HEK293T (cell line): ENCODE measurements around the gene STK38.

Experiments
- CTCF ChIA-PET: fragments of 350-600 bp; formaldehyde crosslinking; extraction: SDS; loops from one replicate; lab custom pipeline; 2021; ENCODE audit warnings: antibody characterized with exemption, inconsistent platforms; lab: Yijun Ruan, JAX
- POLR2A ChIA-PET: fragments of 350-600 bp; formaldehyde crosslinking; extraction: SDS; loops from one replicate; lab custom pipeline; 2020; ENCODE audit warnings: antibody characterized with exemption, inconsistent platforms; lab: Yijun Ruan, JAX
- DNase-seq: peaks from one replicate; pipeline ENCODE4 v3.0.0; 2012; ENCODE audit warnings: mixed read lengths; ENCODE audit errors: extremely low spot score
- ARNT ChIP-seq: fragments of 450-650 bp; IDR thresholded peaks from 2 replicates; pipeline ENCODE4 v1.6.1; 2017; ENCODE audit warnings: mild to moderate bottlenecking
- BHLHE40 ChIP-seq: fragments of 450-650 bp; IDR thresholded peaks from 2 replicates; pipeline ENCODE4 v1.6.1; 2016; ENCODE audit warnings: mild to moderate bottlenecking, moderate library complexity, borderline replicate concordance
- CTBP1 ChIP-seq: fragments of 450-650 bp; IDR thresholded peaks from 2 replicates; pipeline ENCODE4 v1.6.1; 2016; ENCODE audit warnings: borderline replicate concordance
- ELF4 ChIP-seq: fragments of 450-650 bp; IDR thresholded peaks from 2 replicates; pipeline ENCODE4 v1.6.1; 2017; ENCODE audit warnings: antibody characterized with exemption
- FOXA1 ChIP-seq: fragments of 450-650 bp; IDR thresholded peaks from 2 replicates; pipeline ENCODE4 v1.6.1; 2016; ENCODE audit warnings: mild to moderate bottlenecking
- FOXK2 ChIP-seq: fragments of 450-650 bp; IDR thresholded peaks from 2 replicates; pipeline ENCODE4 v1.6.1; 2016; ENCODE audit warnings: mild to moderate bottlenecking
- FOXM1 ChIP-seq: fragments of 450-650 bp; IDR thresholded peaks from 2 replicates; pipeline ENCODE4 v1.6.1; 2017; ENCODE audit warnings: mild to moderate bottlenecking, borderline replicate concordance
- HDGF ChIP-seq: fragments of 450-650 bp; IDR thresholded peaks from 2 replicates; pipeline ENCODE4 v1.6.1; 2017; ENCODE audit warnings: antibody characterized with exemption, borderline replicate concordance
- L3MBTL2 ChIP-seq: fragments of 450-650 bp; conservative IDR thresholded peaks from 2 replicates; pipeline ENCODE4 v1.6.1; 2016; ENCODE audit warnings: mild to moderate bottlenecking
- LEF1 ChIP-seq: fragments of 450-650 bp; IDR thresholded peaks from 2 replicates; pipeline ENCODE4 v1.6.1; 2017; ENCODE audit warnings: mild to moderate bottlenecking, borderline replicate concordance
- NFRKB ChIP-seq: fragments of 450-650 bp; IDR thresholded peaks from 2 replicates; pipeline ENCODE4 v1.6.1; 2016; ENCODE audit warnings: mild to moderate bottlenecking, moderate library complexity
- SP1 ChIP-seq: fragments of 450-650 bp; IDR thresholded peaks from 2 replicates; pipeline ENCODE4 v1.6.1; 2017
- SUZ12 ChIP-seq: fragments of 450-650 bp; IDR thresholded peaks from 2 replicates; pipeline ENCODE4 v1.6.1; 2016; ENCODE audit warnings: mild to moderate bottlenecking
- TARDBP ChIP-seq: fragments of 450-650 bp; IDR thresholded peaks from 2 replicates; pipeline ENCODE4 v1.6.1; 2016
- ZNF384 ChIP-seq: fragments of 450-650 bp; IDR thresholded peaks from 2 replicates; pipeline ENCODE4 v1.6.1; 2016
- TF ChIP-seq, protein P1 (sequence below): fragments of 450-650 bp; IDR thresholded peaks from 2 replicates; pipeline ENCODE4 v1.6.1; 2016

The STK38 gene

GRCh38 chr6:36570264-36570663 is 23.0 kb upstream of the STK38 start:
- CTCF ChIA-PET = no interaction called here
- no peak for DNase-seq
- POLR2A ChIA-PET = no interaction called here
- TF ChIP-seq FOXM1 (no peak), TARDBP (no peak), ZNF384 (no peak), L3MBTL2 (no peak), SP1 (no peak), SUZ12 (no peak), ELF4 (no peak), ARNT (no peak)

- ChIA-PET CTCF (no interaction called here), POLR2A (interaction anchor here (1.5 kb wide), 1 partner anchor 27 kb away, joined by 4 read pairs; the partner anchor contains the start of gene SRSF3)
- no peak for TF ChIP-seq TARDBP
- TF ChIP-seq HDGF = no peak
- no peak for TF ChIP-seq FOXA1
- TF ChIP-seq BHLHE40 = no peak
- TF ChIP-seq L3MBTL2 = no peak
- no peak for TF ChIP-seq LEF1
- no peak for TF ChIP-seq ARNT
- TF ChIP-seq SUZ12 = no peak
- TF ChIP-seq FOXM1 = no peak
- TF ChIP-seq ELF4 = no peak
- no peak for DNase-seq
These were observed 19.2 kb upstream of the STK38 start for GRCh38 chr6:36566418-36566905.

DNA sequence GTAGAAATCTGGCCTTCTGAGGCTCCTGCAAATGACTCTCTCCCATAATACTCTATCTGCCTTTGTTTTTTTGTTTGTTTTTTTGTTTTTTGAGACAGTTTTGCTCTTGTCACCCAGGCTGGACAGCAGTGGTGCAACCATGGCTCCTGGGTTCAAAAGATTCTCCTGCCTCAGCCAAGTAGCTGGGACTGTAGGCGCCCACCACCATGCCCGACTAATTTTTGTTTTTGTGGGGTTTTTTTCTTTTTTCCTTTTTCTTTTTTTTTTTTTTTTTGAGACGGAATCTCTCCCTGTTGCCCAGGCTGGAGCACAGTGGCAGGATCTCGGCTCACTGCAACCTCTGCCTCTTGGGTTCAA is 16.6 kb upstream of the STK38 start:
- DNase-seq = no peak
- POLR2A ChIA-PET = no interaction called here
- CTCF ChIA-PET = interaction anchor here (0.6 to 0.7 kb wide), 3 partner anchors 14 to 1312 kb away, joined by 5 read pairs; no protein-coding TSS in a partner anchor
- TF ChIP-seq SP1 (no peak), FOXA1 (no peak), ARNT (no peak), L3MBTL2 (no peak)

- POLR2A ChIA-PET = no interaction called here
- no peak for DNase-seq
- CTCF ChIA-PET = interaction anchor here (0.6 to 0.7 kb wide), 3 partner anchors 14 to 1313 kb away, joined by 5 read pairs; no protein-coding TSS in a partner anchor
- no peak for TF ChIP-seq HDGF
- TF ChIP-seq FOXK2 = no peak
- TF ChIP-seq ELF4 = no peak
- TF ChIP-seq LEF1 = no peak
- no peak for TF ChIP-seq TARDBP
- TF ChIP-seq L3MBTL2 = no peak
- no peak for TF ChIP-seq NFRKB
- TF ChIP-seq, protein P1, sequence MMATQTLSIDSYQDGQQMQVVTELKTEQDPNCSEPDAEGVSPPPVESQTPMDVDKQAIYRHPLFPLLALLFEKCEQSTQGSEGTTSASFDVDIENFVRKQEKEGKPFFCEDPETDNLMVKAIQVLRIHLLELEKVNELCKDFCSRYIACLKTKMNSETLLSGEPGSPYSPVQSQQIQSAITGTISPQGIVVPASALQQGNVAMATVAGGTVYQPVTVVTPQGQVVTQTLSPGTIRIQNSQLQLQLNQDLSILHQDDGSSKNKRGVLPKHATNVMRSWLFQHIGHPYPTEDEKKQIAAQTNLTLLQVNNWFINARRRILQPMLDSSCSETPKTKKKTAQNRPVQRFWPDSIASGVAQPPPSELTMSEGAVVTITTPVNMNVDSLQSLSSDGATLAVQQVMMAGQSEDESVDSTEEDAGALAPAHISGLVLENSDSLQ = no peak
- TF ChIP-seq SP1 = no peak
- TF ChIP-seq ZNF384 = no peak
- TF ChIP-seq BHLHE40 = no peak
- no peak for TF ChIP-seq SUZ12
- TF ChIP-seq CTBP1 = no peak
- no peak for TF ChIP-seq ARNT
- no peak for TF ChIP-seq FOXA1
- no peak for TF ChIP-seq FOXM1
These were observed 16.1 kb upstream of the STK38 start for GRCh38 chr6:36563237-36563927.

- ChIA-PET CTCF (no interaction called here), POLR2A (no interaction called here)
- no peak for DNase-seq
- TF ChIP-seq NFRKB (no peak), L3MBTL2 (no peak), ELF4 (no peak), CTBP1 (no peak), ARNT (no peak), FOXM1 (no peak), ZNF384 (no peak), BHLHE40 (no peak), FOXA1 (no peak), SUZ12 (no peak)
These were observed 13.5 kb upstream of the STK38 start for GRCh38 chr6:36560822-36561221.

DNA sequence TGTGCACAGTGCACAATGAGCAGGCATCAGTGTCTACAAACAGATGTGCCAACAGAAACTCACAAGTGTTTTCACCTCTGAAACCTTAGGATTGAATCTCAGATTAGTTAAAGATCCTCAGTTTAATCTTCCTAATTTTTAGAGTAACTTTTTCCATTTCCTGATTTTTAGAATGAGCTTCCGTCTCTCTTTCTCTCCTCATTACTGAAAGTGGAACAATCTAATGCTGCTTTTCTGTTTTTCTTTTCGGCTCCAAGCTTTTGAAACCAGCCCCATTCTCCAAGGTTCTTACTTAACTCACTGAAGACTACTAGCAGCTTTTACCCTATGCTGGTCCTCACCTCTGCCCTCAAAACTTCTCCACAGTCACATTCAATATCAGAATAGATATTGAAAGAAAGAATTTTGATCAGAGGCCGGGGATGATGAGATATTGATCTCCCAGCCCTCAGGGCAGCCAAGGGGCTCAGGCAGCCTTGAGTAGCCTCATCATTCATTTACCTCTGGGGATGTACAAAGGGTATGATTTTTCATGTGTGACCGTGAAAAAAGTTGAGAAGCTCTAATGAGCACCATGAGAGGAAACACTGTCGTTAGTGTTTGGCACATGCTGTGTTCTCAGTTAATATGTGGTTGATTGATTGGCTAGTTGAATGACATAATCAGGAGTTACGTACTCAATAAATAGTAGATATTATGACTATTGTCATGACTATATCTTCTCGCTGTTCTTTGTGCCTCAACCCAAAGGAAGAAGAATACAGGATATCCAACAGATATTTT is 11.9 kb upstream of the STK38 start:
- POLR2A ChIA-PET = no interaction called here
- DNase-seq = no peak

GRCh38 chr6:36556281-36556680 is 9.0 kb upstream of the STK38 start:
- DNase-seq = no peak
- TF ChIP-seq ZNF384 = no peak
- no peak for TF ChIP-seq FOXK2
- TF ChIP-seq FOXM1 = no peak
- no peak for TF ChIP-seq FOXA1
- no peak for TF ChIP-seq ARNT
- no peak for TF ChIP-seq CTBP1
- no peak for TF ChIP-seq HDGF
- no peak for TF ChIP-seq ELF4
- TF ChIP-seq, protein P1 = no peak
- no peak for TF ChIP-seq L3MBTL2
- no peak for TF ChIP-seq TARDBP
- TF ChIP-seq SUZ12 = no peak
- no peak for TF ChIP-seq SP1
- no peak for TF ChIP-seq NFRKB
- TF ChIP-seq BHLHE40 = no peak
- TF ChIP-seq LEF1 = no peak
- ChIA-PET CTCF (interaction anchor here (0.7 kb wide), 1 partner anchor 10 kb away, joined by 3 read pairs; no protein-coding TSS in a partner anchor), POLR2A (no interaction called here)

More for the DNA sequence above, 11.9 kb upstream of the STK38 start:
- TF ChIP-seq FOXK2 (no peak), BHLHE40 (no peak), SUZ12 (no peak)
- TF ChIP-seq, protein P1 = no peak
- CTCF ChIA-PET = no interaction called here
